GM13977 (cell line): Measurements from ENCODE around the gene SLC34A3.

Experiments
- DNase-seq: peaks from one replicate; pipeline ENCODE4 v3.0.0; 2012; ENCODE audit warnings: low spot score
- CTCF ChIP-seq: IDR thresholded peaks from 2 replicates; pipeline ENCODE4 v1.5.1; 2012; ENCODE audit warnings: mild to moderate bottlenecking, control low read depth; ENCODE audit not compliant: insufficient read depth; ENCODE audit errors: extremely low read depth, missing control alignments
- in situ Hi-C: fragments of 300-500 bp; cut with MboI; formaldehyde crosslinking; loops from one replicate; pipeline ENCODE4 v1.12.0; 2022; ENCODE audit warnings: low sequenced_read_pairs, low pct_unique_long_range_greater_than_20kb, mixed read lengths, inconsistent platforms; ENCODE audit not compliant: unreplicated experiment

Gene SLC34A3

GRCh38 chr9:137269231-137269772, 38.6 kb downstream of the SLC34A3 start:
- in situ Hi-C loops, result no loop called here
- no peak for TF ChIP-seq CTCF
- DNase-seq, result no peak

- TF ChIP-seq CTCF, result no peak
- no peak for DNase-seq
- in situ Hi-C loops, result no loop called here
Observed at GRCh38 chr9:137270929-137271695, 40.4 kb downstream of the SLC34A3 start.

- DNase-seq, result no peak
- no peak for TF ChIP-seq CTCF
- in situ Hi-C loops, result no loop called here
Observed at GRCh38 chr9:137271696-137272076, 41.0 kb downstream of the SLC34A3 start.

GRCh38 chr9:137272241-137273094, 41.8 kb downstream of the SLC34A3 start:
- in situ Hi-C loops, result no loop called here
- DNase-seq, result no peak
- no peak for TF ChIP-seq CTCF

- no peak for DNase-seq
- TF ChIP-seq CTCF, result no peak
- in situ Hi-C loops, result no loop called here
Observed at GRCh38 chr9:137273095-137273490, 42.4 kb downstream of the SLC34A3 start.

- TF ChIP-seq CTCF, result no peak
- DNase-seq, result no peak
- in situ Hi-C loops, result no loop called here
Observed at GRCh38 chr9:137273611-137274320, 43.1 kb downstream of the SLC34A3 start.
